NCI-H510A (cell line): ENCODE results near the gene RNF220.

Experiments
- DNase-seq: peaks from one replicate; lab custom pipeline; 2025; lab: John Stamatoyannopoulos, UW

RNF220 gene

DNA sequence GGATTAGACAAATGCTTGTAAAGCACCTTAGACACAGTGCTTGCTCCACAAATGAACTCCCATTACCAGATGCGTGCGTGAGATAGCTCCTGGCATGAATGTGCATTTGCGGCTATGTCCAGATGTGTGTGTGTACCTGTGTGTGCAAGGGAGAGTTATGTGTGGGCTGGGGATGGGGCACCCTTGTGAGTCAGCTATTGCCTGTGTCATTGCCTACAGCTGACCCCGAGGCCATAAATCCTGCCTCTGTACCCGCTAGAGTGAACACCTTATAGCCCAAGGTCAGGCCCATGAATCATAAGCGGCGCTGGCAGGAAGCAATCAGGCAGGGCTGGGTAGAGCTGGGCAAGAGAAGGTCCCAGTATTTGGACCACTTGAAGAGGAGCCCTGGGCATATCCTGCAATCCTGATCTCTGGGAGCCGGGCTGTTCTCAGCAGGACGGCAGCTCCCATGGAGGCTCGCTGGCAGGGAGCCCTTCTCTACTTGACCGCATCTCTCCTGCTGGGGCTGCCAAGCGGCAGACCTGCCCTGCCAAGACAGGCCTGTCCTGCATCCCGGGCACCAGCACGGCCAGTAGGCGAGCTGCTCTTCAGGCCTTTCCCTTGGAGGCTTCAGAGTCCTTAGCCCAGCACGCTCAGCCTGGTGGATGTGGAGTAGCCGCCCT lies 182.9 kb downstream of the RNF220 start:
- no peak for DNase-seq

DNA sequence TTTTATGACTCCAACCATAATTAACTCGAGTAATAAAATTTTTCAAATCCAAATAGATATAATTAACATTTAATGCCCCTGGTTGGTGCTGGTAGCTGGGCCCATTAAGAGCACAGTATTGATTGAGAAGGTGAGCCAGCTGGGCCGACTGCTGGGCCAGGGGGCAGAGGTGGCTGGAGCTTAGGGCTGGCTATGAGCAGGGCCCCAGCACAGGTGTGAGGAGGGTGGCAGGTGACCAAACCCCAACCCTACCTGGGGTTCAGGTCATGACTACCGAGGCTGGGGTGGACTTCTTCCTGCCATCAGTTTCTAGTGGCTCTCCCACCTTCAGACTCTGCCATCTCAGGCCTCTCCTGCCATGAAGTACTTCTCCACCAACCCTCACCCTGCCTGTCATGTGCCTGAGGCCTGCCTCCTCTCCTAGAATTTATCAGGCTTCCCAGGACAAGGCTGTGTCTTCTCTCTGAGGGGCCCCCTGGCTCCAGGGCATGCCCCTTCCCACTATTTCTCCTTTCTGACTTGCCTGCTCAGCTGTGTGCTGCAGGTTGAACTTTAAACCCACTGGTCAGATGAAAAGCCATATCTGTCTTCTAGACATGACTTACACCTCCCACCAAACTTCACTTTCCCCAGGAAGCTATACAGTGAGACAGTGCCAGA lies 183.6 kb downstream of the RNF220 start:
- no peak for DNase-seq

DNA sequence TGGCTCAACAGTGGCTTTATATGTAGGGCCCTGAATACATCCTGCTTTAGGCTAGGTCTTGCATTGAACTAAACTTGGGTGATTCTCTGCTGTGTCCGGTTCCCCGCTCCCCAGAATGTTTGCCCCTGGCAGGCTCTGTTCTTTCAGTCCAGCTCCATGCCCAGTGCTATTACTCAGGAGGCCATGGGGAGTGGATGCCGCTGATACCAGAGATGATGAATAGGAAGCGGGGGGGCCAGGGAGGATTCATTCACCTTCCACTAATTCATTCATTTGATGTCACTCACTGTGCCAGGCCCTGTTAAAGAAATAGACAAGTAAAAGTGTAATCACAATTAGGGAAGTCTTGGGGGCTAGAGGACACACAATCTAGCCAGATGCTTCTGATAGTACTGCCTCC lies 185.4 kb downstream of the RNF220 start:
- no peak for DNase-seq

DNA sequence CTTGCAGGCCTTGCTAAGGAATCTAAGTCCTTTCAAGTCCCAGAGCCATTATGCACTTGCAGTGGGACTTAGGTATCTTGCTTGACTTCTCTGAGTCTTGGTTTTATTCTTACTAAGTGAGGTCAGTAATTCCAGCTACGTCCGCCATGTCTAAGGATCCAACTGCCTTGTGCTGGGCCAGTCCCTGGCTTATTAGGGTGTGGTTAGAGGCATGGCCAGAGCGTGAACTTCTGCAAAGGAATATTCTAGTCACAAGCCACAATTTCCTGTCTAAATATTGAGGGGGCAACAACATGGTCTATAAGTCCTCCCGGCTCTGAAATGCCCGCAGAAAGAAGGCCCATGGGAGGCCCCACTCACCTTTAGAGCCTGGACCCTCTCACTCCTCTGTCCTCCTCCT lies 186.3 kb downstream of the RNF220 start:
- no peak for DNase-seq

DNA sequence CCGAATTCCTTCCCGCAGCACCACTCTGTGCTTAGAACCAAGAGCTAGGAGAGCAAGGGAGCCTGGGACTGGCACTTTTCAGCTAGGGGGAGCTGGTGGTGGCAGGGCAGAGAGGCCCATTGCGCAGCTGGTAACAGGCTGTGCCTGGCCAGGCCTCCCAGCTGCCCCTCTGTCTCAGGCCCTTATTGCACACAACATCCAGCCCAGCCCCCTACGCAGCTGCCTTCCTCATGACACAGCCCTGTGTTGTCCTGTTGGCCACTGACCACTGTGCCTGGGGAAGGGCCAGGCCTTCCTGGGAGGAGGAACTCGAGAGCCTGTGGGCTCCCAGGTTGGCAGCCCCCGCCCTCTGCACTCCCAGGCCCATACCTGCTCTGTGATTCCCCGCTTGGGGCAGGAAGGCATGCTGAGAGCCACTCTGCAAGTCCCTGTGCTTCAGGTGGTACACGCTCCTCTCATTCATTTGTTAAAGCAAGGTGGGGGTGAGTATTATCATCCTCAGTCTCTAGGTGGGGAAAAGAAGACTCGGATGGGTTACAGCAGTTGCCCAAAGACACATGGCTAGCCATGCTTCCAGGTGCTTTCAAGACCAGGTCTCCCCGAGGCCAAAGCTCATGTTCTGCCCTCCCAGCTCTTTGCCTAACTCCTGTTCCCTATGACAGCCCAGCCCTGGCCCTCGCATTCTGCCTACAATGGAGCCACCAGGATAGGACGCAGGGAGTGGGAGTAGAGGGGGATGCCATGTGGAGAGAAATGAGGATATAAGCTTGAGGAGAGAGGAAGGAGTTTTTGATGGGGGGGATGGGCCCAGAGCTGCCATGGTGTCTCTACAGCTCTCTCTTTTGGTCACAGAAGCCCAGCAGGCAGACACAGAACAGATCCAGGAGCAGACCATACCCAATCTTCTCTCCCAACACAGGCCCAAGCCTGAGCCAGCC lies 187.4 kb downstream of the RNF220 start:
- no peak for DNase-seq

DNA sequence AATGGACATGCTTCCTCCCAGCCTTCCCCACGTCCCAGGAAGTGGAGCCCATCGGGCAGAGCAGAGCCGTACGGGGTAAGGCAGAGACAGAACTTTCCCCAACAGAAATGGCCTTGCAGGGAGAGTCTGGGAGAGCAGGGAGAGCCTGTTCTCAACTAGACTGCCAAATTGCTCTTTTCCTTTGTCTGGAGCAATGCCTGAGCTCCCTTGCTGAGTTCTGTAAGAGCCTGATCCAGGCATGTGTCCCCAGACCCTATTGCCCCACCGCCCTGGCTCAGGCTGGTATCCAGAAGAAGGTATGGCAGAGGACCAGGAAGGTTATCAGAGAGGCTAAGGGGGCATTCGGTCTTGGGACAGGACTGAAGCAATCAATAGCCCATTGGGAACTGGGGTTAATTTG lies 189.3 kb downstream of the RNF220 start:
- no peak for DNase-seq

DNA sequence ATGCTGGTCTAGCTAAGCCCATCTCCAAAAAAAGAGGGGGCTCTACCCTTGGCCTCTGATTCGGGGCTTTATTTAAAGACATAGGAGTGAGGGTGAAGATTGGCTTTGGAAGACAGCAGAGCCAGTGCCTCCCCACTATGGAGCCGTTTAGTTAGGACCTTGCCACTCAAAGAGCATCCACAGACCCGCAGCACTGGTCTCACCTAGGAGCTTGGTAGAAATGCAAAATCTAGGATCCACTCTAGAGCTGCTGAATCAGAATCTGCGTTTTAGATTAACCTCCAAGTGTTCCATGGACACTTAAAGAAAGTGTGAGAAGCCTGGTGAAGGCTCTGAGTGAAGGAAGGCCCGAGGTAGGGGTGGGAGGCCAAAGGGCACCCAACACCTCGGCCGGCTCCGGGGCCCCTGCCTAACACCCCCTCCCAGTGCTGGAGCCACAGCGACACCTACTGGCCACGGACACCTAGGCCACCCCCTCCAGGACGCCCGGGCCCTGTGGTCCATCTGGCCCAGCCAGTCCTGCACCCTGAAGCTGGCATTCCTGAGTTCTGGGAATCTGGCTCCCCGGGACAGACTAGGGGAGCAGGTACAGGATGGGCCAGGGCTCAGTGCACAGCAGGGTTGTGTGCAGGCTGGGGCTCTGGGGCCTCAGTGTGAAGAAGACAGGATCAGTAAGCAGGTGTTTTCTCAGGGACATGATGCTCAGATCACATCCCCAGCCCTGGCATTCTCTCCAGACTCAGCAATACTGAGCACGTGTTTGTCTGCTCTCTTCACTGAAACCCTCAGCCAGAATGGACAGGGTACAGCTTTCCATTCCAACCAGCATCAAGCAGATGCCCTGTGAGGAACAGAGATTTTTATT lies 190.0 kb downstream of the RNF220 start:
- peak; percentile 43 for DNase-seq

DNA sequence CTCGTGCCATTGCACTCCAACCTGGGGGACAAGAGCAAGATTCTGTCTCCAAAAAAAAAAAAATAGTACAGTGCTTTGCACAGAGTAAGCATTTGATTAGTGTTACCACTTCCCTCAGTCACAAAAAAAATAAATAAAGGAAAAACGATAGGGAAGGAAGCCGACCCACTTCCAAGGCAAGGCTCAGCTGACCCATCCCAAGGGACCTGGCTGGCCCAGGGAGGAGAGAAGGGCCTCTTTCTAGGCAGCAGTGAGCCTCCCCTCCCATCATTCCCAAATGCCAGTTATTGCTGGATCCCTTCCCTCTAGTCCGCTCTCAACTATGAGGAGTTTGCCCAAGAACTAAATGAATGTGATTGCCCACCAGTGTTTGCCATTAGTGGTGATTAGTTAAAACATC lies 191.5 kb downstream of the RNF220 start:
- DNase-seq, result no peak

DNA sequence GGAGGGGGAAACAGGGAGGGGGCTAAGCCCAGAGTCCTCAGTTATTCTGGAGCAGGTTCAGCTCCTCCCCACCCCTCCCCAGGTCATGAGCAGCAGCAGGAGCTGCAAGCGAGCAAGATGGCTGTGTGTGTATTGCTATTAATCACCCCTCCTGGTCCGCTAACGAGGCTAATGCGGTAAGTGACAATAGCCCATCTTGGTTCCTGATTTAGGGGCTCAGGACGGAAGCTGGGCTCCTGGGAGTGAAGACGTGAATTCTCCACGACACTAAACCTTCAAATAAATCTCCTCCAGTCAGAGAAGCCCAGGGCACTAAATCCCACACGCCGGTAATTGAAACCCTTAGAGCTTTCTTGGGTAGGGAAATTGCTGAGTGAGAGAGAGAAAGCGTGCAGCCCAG lies 193.1 kb downstream of the RNF220 start:
- DNase-seq, result no peak

DNA sequence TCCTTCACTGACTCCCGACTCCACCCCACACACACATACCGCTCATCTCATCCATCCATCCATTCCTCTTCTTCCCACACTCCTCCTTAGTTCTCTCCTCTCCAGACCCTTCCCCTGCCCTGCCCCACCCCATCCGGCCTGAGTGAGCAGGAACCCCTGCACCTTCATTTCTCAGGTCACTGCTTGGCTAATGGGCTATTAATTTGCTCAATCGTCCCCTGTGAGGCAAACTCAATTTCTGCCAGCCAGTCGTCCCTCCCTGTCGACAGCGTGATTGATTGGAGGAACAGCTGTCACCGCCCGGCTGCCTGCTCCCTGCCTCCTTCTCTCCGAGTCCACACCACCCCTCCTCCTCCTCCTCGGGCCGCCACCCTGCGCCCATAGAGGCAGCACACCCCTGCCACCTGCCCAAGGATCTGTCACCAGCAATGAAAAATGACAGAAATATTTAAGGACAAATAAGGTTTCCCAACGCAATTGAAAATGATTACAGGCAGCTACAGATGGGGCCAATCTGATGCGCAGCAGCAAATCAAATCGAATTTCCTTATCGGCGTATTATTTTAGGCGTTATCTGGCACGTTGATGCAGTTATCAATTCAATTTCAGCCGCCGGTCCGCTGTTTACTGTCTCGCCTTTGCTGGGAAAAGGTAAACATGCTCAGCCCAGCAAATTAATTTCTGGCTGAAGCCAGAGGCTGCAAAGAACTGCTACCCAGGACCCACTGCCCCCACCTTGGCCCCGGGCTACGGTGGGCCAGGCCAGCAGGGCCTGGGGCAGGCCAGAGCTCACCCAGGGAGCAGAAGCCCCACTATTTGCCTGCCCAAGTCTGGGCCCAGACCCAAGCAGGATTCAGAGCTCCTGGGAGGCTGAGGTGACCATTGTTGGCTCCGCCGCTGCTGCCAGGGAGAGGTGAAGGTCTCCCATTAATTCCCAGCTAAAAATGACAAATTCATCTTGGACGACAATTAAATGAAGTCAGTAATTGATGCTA lies 197.9 kb downstream of the RNF220 start:
- peak; percentile 61 for DNase-seq

DNA sequence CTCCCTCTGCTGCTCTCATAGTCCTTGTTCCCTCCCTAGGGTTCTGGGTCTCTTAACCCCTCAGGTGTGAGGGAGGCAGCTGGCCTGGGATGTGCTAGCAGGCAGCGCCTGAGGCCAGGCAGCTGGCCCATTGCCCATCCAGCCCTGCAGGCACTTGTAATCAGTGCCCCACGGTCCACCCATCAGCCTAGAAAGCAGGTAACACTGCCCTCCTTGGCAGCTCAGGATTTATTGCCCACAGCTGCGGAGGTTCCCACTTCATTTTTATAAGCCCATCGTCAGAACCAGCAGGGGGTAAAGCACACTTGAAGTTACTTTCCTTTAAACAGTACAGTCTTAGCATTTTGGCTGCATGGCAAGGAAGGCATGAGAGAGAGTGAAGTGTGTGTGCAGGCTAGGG lies 198.7 kb downstream of the RNF220 start:
- DNase-seq, result peak; percentile 91

DNA sequence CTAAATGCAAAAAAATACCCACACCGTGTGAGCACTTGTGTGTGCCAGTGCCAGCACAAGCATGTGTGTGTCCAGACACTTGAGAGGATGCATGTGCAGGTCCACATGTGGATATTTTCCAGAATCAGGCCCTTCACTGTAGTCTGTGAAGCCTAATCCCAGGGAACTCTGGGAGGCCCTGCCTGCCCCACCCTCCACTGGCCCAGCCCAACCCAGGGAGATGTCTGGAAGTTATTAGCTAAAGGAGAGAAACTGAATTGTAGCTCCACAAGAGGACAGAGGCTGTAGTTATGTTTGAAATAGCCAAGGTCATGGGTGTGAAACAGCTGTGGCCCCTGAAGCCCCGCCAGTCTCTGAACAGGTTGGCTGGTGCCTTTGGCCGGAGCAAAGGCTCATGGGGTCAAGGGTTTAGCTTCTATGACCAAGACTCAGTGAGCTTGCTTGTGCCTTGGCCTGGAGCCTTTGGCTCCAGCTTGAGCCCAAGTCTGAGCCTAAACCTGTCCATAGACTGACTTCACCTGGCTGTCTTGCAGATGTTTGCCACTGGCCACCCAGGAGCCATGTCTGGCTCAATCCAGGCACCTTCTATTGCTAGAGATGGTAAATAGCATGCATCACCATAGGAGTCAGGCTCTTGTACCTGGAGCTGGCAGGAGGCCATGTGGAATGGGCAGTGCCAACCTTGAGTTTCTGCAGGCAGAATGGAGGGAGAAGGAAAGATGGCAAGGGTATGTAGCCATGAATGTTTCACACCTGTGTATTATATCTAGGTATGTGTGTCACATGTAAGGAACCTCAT lies 199.3 kb downstream of the RNF220 start:
- DNase-seq, result no peak

DNA sequence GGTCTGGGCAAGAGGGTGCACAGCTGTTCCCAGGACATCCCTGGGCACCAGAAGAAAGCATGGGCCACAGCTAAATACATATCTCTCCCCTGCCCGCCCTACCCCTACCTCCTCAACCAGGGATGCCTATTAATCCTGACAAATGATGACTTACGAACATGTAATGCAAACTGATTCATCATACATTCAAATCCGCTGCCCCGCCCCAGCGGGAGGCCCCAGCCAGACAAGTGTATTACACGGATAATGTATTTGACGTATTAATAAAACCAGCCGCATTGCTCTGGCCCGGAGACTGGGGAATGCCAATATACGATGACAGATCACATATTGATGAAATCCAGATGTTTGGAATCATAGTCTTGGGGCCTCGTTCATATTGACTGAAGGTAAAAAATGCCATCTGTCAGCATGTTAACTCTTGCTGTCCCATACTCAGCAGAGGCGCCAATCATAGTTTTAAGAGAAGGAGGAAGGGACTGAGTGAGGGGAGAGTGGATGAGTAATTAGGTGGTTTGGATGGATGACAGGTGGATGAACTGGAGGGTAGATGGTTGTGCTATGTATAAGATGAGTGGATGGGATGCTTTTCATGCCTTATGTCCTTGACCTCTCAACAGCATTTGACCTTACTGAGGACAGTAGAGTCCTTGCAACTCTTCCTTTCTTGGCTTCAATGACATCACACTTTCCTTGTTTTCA lies 201.0 kb downstream of the RNF220 start:
- no peak for DNase-seq

DNA sequence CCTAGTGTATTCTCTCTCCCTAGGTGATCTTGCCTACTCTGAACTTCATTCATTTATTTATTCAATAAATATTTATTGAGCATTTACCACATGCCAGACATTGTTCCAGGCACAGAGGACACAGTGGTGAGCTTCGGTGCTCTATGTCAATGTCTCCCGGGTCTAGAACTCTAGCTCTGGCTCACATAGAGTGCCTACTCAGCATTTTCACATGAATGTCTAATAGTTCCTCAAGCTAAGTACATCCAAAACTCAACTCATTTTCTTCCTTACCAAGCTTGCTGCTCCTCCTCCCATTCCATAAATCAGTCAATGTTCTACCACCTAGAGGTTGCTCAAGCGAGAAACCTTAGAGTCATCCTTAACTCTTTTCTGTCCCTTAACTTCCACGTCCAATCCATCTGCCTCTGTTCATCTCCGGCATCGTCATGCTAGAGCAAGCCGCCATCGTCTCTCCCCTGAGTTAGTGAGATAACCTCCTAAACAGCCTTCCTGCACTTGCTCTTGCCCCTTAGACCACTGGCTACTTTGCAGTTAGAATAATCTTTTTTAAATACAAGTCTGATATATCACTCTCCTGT lies 201.7 kb downstream of the RNF220 start:
- no peak for DNase-seq

DNA sequence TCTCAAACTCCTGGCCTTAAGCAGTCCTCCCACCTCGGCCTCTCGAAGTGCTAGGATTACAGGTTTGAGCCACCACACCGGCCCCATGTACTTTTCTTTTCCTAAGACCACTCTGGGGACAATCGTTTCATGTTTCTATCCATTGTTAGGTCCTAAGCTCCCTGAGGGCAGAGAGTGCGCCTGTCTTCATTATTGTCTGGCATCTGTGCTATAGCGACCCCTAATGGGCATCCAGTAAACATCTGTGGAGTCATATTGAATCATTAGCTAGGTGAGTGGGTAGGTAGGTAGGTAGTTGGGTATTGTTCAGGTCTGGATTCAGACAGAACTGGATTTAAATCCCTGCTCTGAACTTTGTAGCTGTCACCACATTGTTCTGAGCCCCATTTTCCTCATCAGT lies 203.1 kb downstream of the RNF220 start:
- no peak for DNase-seq

DNA sequence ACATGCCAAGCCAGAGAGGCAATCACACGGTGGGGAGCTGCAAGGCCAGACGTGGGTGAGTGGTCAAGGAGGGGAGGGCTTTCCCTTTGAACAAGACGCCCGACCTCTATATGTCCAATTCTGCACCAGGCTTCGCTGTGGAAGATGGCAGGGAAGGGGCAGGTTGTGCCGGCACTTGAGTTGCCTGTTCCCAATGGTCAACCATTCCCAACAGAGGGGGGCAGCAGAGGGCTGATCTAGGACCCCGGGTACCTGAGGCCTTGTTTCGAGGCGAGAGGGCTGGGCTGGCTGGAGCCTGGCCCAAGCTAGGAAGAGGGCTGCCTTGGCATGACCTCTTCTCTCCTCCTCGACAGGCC lies 204.3 kb downstream of the RNF220 start:
- DNase-seq, result no peak

DNA sequence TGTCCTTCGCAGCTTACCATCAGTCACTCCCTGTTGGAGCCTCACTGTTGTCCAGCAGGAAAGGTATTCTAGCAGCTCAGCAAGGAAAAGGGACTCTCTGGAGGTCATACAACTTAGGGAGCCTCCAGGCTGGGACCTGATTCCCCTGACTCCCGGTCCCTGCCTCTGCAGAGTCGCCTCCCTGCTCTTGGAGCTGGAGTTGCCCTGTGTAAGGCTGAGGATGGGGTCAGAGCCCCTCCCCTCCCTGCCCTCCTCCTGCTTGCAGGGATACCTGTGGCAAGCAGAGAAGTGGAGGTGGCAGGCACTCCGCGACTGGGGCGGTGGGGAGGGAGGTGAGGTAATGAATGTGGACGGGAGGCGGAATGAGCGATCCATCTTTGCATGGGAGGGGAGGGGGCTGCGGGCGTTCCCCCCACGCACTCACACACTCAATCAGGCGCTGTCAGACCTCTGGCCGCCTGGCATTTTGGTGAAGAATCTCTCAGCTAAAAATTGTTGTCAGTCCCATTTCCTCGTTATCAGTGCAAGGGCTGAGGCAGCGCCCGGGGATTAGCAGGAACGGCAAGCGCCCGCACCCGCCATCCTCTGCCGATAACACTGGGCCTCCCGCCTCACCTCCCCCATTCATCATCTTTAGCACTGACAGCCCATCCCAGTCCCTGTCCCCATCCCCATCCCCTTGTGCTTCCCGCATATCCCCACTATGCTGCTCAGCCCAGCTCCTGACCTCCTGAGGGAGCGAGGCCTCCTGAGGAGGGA lies 204.9 kb downstream of the RNF220 start:
- DNase-seq, result no peak

DNA sequence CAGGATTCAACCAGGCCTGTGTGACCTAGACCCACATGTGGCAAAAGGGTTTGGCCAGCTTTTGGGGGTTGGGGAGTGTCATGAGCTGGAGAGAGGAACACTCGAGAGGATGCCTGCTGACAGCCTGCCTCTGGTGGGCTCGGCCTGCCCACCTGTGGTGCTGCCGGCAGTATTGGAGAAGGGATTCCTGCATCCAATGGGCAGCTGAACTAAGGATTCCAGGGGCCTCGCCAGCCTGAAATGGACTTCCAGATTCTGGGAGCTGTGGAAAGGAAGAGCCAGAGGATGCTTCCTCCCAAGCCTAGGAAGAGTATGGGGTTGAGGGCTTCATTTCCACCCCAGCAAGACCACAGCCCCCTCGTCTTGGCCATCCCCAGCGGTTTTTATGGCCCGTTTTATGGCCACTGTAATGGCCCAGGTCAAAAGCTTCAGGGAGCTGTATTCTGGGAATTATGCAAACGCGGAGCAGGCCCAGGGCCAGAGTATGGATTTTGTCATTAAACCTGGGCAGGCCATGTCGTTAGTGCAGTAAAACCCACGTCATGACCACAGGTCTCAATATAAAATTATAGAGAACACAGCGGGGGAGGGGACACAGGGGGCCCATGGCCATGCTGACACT lies 205.6 kb downstream of the RNF220 start:
- no peak for DNase-seq
